ENCODE results near the gene PLA1A.

PLA1A gene

DNA sequence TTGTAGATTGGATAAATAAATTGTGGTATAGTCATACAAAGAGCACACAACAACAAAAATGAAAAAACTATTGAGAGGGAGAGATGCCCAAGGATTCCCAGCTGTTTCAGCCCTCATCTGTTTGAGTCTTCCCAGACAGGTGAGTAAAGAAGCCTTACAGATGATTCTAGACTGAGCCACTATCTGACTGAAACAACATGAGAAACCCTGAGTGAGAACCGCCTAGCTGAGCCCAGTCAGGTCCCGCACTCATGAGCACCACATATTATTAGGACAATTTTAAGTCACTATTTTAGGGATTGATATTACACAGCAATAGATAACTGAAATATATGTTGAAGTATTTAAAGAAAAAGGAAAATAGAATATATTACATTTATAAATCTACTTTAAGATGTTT, 43.7 kb downstream of the PLA1A start:
- DNase-seq: no peak

DNA sequence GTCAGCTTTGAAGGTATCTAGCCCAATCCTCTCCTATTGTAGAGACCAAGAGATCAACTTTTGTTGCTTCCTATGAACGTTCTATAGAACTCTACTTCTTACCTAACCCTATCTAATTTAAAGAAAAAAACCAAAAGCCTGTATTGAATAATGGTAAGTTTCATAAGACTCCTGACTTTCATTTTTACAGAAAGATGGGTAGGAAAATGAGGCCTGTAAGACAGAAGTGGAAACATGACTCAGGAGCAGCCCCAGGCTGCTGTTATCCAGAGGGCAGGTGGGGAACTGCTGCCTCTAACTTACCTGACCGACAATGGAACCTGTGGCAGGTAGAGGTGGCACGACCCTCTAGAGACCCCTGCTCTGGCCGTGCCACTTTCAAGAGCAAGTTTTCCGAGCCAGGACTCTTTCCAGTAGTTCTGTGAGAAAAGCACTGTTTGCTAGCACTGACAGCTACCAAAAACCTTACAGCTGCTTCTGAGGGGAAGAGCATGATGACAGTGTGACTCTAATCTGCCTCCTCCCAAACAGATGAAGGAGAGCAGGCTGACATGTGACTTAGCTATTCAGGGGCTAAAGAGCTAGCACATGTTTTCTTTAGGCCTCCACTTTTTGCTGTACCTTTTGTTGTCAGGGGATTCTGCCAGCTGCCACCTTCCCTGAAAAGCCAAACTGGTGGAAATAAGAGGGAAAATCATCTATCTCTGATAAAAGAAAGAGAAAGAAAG, 45.2 kb downstream of the PLA1A start:
- DNase-seq: no peak

DNA sequence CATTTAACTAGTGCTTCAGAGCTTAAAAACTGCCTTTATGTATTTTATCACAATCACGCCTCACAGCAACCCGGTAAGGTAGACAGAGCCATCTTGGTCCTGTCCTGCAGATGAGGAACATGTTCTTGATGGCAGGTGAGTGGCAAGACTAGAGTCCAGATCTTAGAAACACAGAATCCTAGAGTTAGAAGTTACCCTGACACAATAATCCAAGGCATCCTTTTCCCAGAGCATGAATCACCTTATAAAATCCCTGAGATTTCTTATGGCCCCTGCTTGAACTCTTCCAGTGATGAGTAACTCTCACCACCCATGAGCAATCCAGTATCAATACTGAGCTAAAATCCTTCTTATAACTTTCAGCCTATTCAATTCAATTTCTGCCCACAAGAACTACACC, 45.8 kb downstream of the PLA1A start:
- DNase-seq: no peak

DNA sequence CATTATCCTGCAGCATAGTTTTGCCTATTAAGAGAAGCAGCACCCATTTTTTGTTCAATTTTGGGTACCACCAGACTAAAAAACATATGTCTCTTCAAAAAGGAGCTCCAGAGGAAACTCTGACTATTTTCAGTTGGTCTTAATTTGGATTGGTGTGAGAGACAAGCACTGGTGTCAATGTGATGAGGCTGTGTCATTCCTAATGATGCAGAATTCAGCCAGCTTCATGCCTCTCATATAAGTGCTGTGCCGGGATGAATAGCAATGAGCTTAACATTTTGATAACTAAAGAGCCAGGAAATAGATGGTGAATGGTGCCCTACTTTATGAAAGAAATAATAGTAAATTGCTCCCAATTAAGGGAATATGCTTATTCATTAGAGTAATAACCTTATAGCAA, 46.8 kb downstream of the PLA1A start:
- no peak for DNase-seq

DNA sequence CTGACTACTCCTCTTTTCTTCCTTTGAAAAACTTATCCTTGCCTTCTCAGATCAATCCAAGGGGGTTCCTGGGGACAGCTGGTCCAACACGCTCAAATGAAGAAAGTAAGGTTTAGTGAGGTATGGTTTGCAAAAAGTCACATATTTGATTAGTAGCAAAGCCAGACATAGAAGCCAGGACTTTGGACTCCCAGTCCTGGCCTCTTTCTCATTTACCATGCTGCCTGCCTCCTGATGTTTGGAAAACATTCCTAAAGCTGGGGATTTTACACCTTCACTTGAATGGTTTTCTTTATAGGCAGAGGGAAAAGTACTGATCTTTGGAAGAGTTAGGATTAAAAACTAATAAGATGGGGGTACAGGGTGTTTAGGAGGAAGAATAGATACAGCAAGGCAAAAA, 48.1 kb downstream of the PLA1A start:
- no peak for DNase-seq

DNA sequence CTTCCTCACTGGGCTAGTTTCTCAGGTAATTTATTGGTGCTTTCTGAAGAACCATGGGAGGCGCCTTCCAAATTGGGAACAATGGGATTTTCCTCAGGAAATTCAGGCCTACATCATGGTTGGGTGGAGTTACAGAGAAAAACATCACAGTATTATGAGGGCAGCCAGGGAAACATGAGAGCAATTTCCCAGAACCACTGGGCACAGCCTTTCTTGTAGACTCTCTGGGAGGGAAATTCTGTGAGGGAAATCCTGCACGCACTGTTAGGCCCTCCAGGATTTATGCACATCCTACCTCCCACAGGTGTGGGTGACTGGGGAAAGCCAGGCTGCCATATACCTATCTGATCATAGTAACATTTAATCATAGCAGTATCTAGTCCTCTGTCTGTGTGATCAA, 49.5 kb downstream of the PLA1A start:
- no peak for DNase-seq

DNA sequence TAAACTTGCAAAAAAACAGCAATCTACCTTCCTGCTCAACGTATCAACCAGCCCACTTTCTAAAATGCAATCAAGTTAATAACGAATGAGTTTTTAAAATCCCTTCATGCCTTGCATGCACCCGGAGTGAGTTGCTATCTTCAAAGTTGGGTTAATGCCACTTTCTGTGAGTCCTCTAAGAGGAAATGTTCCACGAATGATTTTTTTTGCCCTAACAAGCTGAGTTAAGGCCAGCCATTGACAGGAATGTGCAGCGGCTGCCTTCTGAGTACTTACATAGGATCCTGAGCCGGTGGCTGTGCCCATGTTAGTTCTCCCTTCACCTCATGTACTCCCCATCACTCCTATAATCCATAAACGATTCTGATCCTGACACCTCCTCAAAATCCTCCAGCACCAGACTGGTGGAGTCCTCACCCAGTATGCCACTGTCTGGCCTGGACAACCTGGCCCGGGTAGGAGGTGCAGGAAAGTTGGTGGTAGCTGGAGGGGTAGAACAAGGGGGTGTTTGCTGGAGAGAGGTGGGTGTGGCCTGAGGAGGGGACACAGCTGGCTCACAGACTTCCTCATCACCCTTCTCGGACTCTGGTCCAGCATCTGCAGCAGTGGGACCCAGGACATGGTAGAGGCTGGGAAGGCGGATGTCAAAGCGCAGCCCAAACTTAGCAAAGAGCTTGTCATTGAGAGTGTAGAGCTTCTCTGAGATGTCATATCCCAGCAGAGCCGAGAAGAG, 50.3 kb downstream of the PLA1A start:
- no peak for DNase-seq

DNA sequence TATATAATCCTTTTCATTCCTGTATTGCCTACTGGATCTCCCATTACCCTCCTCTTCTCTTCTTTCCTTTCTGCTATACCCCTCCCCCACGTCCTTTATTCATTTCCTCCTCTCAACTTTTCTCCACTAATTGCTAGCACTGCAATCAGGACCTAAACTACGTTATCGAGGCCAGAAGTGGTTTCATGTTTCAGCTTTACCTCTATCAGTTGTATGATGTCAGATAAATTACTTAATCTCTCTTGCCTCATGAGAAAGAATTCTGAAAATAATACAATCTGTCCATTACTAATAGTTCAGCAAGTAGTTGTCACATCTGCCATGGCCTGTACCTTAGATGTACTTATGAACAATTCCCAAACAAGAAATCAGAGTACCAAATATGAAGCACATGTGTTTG, 52.1 kb downstream of the PLA1A start:
- no peak for DNase-seq

DNA sequence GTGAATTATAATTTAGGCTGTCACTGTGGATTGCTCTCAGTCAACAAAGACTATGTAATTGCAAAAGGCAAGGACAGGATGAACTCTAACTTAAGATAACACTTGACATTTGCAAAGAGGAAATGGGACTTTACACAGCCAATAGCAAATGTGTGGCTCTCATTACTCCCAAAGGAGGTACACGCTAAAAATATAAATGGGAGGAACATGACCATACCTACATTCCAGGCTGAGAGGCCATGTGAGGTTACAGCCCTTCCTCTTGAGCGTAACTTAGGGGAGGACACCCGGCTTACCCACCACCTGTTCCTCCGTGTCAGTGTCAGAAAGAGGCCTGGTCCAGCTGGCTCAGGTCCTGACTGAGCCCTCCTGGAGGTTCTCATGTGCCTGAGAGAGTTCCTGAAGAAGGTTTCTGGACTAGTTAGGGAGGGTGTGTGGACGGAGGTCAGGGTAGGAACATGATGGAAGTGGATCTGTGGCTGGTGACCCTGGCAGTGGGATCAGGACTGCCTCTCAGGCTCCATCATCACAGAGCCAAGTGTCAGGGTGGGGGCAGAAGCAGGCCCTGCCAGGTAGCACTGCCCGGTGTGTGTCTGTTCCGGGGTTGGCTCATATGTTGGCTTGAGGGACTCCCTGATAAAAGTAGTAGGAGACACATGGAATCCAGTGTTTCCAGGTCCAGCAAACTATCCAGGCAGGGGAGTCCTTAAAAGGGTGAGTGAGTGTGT, 54.8 kb downstream of the PLA1A start:
- no peak for DNase-seq

DNA sequence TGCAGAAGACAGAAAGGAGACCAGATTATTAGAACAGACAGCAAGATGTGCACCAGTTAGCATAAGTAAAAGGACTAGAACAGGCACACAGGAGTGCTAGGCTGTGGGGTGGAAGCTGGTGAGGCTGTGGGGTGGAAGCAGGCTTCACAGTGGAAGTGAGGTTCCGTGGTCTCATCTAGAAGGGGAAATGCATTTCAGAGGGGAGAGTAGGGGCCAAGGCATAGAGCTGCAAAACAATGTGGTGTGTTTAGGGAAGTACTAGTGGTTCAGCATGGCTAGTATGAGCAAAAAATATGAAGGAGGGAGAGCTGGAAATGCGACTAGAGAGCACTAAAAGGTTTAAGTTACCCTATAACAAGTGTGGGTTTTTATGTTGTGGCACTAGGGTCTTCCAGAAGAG, 56.2 kb downstream of the PLA1A start:
- DNase-seq: no peak

DNA sequence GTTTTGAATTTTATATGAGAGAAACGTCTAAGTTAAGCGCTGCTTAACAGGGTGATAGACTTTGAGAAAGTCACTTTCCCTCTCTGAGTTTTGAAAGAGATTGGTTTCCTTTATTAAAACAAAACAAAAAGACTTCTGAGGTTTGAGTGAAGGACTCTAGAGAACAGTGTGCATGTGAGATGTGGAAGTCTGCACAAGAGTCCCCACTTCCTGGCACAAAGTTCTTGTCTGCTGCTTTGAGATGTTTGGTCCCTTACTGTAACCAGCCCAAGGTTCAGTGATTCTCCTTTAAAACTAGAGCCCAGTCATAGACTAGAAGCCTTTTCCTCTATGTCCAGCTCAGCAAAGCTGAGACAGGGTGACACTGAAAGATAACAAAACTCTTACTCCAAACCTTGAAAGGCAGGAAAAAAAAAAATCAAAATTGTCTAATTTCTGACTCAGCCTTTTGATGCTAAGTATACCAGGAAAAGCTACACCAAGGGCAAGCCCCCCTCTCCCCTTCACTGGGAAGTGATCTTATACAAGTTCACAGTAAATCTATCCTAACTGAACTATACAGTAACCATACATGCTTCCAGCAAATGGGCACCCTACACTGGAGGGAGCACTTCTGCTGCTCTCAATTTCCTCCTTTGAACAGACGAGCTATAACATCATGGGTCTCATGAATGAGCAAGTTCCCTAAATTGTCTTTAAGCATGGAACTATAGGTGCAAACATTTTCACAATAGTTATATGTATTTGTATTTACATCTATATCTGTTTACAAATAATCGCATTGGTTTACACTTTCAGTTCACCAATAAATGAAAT, 60.4 kb downstream of the PLA1A start:
- no peak for DNase-seq

DNA sequence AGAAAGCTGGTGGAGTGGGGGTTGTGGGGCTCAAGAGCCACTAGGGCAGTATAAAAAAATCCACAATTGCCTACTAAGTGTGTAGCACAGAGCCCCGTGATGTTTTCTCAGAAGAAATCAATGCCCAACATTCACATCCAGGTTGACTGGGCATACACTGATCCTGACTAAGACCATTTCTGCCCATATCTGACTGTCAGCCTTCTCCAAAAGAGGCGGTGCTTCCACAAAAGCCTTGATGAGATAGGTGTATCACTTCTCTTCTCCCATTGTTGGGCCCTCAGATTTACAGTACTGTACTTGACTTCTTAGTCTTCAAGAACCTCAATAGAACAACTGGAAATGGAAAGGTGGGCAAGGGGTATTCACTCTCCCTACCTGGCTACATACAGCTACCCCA, 61.3 kb downstream of the PLA1A start:
- DNase-seq: no peak

DNA sequence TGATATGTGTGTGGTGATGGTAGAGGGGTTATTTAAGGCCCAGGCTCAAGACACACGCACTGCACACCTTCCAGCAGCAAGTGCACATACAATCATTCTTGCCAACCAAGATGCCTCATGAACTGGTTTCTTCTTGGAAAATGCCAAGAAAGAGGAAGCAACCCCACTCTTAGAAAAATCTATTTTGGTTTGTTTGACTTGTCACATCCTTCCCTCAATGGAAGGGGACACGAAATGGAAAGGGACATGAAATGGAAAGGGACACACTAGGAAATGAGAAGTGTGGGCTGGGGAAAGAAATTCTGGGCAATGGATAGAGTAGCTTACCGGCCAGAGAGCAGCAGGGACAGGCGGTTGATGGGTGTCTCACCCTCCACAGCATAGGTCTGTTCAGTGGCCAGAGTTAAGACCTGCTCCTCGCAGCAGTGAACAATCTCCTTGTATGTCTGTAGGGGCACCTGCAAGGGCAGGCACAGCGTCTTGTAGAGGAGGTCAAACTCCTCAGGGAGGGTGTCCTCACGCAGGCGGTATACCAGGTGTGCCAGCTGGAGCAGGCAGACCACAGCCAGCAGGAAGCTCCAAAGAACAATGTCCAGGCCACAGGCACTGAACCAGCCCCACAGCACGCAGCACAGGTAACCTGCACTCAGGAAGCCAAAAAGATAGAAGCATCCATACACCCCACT, 62.1 kb downstream of the PLA1A start:
- no peak for DNase-seq

DNA sequence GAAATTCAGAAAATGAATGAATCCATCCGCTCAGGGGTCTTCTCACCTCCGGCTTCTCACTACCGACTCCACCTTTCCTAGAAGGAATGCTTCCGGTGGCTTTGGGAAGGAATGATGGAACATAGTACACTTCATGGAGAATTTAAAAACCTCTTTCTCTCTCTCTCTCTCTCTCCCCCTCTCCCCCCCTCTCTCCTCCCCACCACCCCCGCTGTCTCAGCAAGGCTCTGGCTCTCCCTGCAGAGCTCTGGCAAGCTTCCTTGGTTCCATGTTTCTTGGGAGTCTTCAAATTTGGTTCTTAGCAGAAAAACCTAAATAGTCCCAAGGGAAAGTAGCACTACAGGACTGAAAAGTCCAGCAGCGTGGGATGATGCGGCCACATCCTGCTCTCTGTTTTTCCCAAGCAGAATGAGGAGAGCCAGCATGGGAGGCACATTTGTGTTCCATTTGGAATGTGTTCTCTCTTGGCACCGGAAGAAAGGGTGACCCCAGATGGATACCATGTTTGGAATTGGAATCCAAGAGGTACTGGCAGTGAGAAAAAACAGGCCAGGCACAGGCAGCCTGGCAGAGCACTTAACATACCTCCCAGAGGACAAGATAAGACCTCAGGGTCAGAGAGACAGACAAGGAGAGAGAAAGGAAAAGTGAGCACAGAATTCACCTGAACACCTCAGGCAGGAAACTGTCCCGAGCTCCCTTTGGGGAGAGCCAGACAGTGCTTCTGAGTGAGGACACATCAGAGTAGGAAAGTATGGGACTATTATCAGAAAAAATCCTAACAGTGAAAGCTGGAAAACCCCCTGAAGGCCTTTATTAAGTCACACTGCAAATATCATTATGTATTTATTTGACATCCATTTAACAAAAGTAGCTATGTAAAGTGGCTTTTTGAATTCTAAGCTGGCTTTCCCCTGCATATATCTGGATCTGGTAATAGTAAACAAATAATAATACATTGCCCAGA, 63.1 kb downstream of the PLA1A start, which contains the start of gene POPDC2:
Gene POPDC2 (minus strand): TSS at position 116 of the 967 bp plus-strand sequence. CDS start 166 bp downstream, outside the sequence.
- DNase-seq: no peak

DNA sequence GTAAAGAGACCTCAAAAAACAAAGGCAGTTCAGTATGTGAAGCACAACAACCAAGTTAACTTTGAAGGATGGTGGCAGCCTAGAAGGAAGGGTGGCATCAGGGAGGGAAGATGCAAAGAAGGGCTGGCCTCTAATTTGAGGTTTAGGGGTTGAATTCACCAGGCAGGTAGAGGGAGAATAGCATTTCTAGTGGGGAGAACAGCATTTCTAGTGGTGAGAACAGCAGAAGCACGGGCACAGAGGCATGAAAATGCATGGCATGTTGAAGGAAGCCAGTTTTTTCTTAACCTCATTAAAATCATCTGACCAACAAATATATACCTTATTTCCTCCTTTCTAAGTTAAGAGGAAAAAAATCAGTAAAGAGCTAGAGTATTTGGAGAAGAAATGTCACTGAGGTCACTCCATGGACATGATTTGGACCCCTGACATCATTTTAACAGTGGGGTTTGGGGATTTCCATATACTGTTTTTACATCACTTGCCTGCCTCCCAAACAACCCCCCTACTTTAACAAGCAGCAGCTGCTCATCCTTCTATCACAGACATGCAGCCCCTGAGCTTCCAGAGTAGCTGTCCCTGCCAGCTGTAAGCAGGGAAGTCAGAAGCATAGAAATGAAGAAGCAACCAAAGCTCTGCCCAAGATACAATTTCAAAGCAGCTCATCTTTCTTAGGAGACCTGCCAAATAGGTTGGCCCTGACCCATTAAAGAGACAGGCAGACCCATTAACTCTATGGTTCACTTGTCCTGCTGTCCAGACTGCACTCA, 65.1 kb downstream of the PLA1A start:
- DNase-seq: no peak

DNA sequence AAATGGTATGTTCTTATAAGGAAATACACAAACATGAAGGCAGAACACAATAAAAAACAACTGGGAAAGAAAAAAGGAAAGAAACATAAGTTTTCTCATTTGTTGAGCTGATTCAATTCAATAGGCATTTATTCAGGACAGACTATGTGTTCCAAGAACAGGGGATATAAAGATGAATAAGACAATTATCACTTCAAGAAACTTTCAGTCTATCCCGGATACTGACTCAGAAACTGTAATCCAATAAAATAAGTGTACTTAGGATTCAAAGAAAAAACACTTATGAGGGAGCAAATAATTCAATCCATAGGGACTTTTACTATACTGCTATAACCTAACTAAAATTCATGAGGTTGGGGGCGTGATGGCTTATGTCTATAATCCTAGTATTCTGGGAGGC, 66.2 kb downstream of the PLA1A start:
- no peak for DNase-seq

DNA sequence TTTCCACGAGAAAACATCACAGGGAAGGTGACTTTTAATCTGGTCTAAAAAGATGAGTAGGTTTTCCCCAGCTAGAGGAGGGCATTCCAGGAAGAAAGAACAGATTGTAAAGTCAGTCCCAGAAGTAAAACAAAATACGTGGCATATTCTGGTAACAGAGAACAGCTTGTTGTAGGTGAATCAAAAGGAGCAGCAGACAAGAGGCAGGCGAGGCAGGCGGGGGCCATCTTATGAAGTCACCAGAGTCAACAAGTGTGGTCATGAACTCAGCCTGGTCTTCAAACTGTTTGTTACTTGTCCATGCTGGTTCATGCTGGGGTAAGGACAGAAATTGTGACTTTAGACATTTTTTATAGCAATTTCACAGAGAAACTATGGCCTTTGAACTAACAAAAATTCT, 66.7 kb downstream of the PLA1A start:
- DNase-seq: no peak

DNA sequence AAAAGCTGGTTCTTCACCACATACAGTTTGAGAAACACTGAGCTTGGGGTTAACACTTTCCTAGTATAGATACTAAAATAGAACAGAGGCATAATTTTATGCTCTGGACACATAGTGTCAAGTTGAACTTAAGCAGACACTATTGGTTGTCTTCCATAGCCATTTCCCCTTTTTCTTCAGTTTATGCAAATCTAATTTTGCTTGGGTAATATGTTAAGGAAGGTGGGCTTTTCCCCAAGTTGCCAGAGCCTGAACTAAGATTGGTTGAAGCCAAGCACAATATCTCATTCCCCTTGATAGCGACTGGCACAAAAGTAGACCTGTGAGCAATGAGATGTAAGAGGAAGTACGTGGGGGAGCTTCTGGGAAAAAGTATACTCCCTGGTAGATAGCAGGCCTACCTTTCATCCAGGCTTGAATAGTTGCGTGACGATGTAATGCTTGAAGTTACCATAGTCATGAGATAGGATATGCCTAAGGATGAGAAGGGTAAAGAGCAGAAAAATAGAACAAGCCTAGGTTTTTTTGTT, 67.2 kb downstream of the PLA1A start:
- no peak for DNase-seq

DNA sequence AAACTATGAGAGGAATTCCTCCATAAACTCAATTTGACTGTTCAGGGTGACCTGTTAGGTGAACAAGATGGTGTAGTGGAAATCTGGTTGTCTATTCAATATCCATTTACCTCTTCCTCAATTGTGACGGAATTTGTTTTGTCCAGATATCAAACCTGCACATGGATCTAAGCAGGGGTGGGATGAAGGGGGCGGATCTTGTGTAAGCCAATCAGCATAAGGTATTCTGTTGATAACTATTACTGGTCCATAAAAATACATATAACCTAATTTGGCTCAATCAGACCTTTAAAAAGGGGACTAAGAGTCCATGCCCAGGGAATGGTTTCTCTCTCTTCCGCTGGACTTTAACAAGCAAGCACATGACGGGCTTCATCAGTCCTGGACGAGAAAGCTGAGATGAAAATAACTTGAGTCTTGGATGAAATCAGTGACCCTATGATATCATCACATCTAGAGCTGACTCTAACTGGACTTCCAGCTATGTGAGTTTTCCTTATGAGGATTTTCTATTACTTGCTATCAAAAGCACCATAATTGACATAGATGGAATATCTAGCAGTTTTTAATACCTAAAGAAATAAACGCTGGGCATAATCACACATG, 68.4 kb downstream of the PLA1A start:
- DNase-seq: no peak
